Measurements from ENCODE around the gene CYTH1. TPM values are rescaled to one million over a fixed set of nuclear protein-coding genes. Genes with fewer than 3 reads are reported as not detected.

The CYTH1 gene
- polyA plus RNA-seq, 1 donor from 2014 or later: 120 TPM

DNA sequence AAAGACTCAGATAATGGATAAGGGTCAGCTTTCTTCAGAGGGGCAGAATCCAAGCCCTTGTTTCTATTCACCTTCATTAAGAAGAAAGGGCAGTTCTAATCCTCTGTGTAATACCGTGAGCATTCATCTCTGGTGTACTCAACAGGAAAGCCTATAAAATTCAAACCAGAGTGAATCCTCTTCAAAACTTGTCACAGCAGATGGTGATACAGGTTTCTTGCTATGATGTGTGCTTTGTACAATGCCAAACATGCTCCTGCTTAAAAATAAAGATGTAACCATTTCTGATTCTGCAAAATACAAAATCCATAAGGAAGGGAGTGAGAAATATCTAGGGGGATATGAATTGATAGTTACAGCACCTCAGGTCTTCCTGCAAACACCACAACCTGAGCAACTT is 49.7 kb downstream of the CYTH1 start:
- Histone ChIP-seq H3K27me3 (ENCODE audit: insufficient read depth, low read depth, low read length) (no peaks in the 10 kb centered on the region), H3K79me2 (replicated peaks; ENCODE audit: insufficient read depth, low read length) (peaks cover 20% of the 10 kb centered on the region), H3K27ac (ENCODE audit: low read length) (no peak overlapping the region), H3F3A (ENCODE audit: insufficient read depth, low read length, poor library complexity, severe bottlenecking) (no peaks in the 10 kb centered on the region), H3K9me2 (ENCODE audit: insufficient read depth, low read length) (no peaks in the 10 kb centered on the region), H3K4me3 (ENCODE audit: low read length) (no peak overlapping the region), H3K9ac (ENCODE audit: low read length) (no peak overlapping the region), H4K20me1 (ENCODE audit: insufficient read depth) (no peaks in the 10 kb centered on the region), H3K36me3 (ENCODE audit: insufficient read depth, low read length) (no peaks in the 10 kb centered on the region), H3K4me2 (ENCODE audit: low read length) (no peak overlapping the region), H3K9me3 (ENCODE audit: low read length) (no peaks in the 10 kb centered on the region), H2AFZ (ENCODE audit: low read depth, low read length) (no peak overlapping the region)
- TF ChIP-seq SMC3 (conservative IDR thresholded peaks at IDR 0.05; ENCODE audit: poor library complexity): no peak
- TF ChIP-seq POLR2AphosphoS5 (IDR thresholded peaks at IDR 0.05): no peak
- TF ChIP-seq, protein P1, sequence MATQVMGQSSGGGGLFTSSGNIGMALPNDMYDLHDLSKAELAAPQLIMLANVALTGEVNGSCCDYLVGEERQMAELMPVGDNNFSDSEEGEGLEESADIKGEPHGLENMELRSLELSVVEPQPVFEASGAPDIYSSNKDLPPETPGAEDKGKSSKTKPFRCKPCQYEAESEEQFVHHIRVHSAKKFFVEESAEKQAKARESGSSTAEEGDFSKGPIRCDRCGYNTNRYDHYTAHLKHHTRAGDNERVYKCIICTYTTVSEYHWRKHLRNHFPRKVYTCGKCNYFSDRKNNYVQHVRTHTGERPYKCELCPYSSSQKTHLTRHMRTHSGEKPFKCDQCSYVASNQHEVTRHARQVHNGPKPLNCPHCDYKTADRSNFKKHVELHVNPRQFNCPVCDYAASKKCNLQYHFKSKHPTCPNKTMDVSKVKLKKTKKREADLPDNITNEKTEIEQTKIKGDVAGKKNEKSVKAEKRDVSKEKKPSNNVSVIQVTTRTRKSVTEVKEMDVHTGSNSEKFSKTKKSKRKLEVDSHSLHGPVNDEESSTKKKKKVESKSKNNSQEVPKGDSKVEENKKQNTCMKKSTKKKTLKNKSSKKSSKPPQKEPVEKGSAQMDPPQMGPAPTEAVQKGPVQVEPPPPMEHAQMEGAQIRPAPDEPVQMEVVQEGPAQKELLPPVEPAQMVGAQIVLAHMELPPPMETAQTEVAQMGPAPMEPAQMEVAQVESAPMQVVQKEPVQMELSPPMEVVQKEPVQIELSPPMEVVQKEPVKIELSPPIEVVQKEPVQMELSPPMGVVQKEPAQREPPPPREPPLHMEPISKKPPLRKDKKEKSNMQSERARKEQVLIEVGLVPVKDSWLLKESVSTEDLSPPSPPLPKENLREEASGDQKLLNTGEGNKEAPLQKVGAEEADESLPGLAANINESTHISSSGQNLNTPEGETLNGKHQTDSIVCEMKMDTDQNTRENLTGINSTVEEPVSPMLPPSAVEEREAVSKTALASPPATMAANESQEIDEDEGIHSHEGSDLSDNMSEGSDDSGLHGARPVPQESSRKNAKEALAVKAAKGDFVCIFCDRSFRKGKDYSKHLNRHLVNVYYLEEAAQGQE (IDR thresholded peaks at IDR 0.05; ENCODE audit: borderline replicate concordance): no peak
- TF ChIP-seq RAD21 (conservative IDR thresholded peaks at IDR 0.05): no peak
- no peak for TF ChIP-seq TAF1 (IDR thresholded peaks at IDR 0.05; ENCODE audit: low read depth)

DNA sequence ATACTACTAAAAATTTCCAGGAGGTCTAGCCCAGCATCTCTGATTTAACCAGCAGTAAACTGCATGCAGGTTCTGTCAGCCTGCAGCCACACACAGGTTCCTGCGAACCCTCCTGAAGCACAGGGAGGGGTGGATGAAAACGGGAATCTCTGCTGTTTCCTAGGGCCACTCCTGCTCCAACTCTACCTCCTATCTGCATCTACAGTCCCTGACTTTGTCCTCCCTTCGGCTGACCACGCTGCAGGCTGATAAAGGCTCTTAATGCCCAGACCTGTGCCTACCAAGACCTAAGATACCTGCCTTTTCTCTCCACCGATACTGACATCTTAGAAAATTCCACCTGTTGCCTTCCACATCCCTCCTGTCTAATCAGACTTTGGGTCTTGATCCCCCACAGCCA is 50.2 kb downstream of the CYTH1 start:
- Histone ChIP-seq H3F3A (ENCODE audit: insufficient read depth, low read length, poor library complexity, severe bottlenecking) (no peaks in the 10 kb centered on the region), H2AFZ (ENCODE audit: low read depth, low read length) (no peak overlapping the region), H3K4me2 (ENCODE audit: low read length) (no peak overlapping the region), H3K4me3 (ENCODE audit: low read length) (no peak overlapping the region), H3K79me2 (replicated peaks; ENCODE audit: insufficient read depth, low read length) (peaks cover 19% of the 10 kb centered on the region), H3K9me3 (ENCODE audit: low read length) (no peaks in the 10 kb centered on the region), H3K27ac (ENCODE audit: low read length) (no peak overlapping the region), H4K20me1 (ENCODE audit: insufficient read depth) (no peaks in the 10 kb centered on the region), H3K27me3 (ENCODE audit: insufficient read depth, low read depth, low read length) (no peaks in the 10 kb centered on the region), H3K36me3 (ENCODE audit: insufficient read depth, low read length) (no peaks in the 10 kb centered on the region), H3K9ac (ENCODE audit: low read length) (no peak overlapping the region), H3K9me2 (ENCODE audit: insufficient read depth, low read length) (no peaks in the 10 kb centered on the region)
- no peak for TF ChIP-seq EP300 (conservative IDR thresholded peaks at IDR 0.05; ENCODE audit: poor library complexity, severe bottlenecking)
- TF ChIP-seq, protein P1 (IDR thresholded peaks at IDR 0.05; ENCODE audit: borderline replicate concordance): no peak
- no peak for TF ChIP-seq POLR2AphosphoS5 (IDR thresholded peaks at IDR 0.05)
- no peak for TF ChIP-seq MXI1 (conservative IDR thresholded peaks at IDR 0.05; ENCODE audit: poor library complexity, severe bottlenecking)
- TF ChIP-seq SMC3 (conservative IDR thresholded peaks at IDR 0.05; ENCODE audit: poor library complexity): no peak
- TF ChIP-seq, protein P2, sequence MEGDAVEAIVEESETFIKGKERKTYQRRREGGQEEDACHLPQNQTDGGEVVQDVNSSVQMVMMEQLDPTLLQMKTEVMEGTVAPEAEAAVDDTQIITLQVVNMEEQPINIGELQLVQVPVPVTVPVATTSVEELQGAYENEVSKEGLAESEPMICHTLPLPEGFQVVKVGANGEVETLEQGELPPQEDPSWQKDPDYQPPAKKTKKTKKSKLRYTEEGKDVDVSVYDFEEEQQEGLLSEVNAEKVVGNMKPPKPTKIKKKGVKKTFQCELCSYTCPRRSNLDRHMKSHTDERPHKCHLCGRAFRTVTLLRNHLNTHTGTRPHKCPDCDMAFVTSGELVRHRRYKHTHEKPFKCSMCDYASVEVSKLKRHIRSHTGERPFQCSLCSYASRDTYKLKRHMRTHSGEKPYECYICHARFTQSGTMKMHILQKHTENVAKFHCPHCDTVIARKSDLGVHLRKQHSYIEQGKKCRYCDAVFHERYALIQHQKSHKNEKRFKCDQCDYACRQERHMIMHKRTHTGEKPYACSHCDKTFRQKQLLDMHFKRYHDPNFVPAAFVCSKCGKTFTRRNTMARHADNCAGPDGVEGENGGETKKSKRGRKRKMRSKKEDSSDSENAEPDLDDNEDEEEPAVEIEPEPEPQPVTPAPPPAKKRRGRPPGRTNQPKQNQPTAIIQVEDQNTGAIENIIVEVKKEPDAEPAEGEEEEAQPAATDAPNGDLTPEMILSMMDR (IDR thresholded peaks at IDR 0.05; ENCODE audit: poor library complexity, severe bottlenecking): no peak
- no peak for TF ChIP-seq TAF1 (IDR thresholded peaks at IDR 0.05; ENCODE audit: low read depth)
- TF ChIP-seq EZH2 (IDR thresholded peaks at IDR 0.05; ENCODE audit: borderline replicate concordance, insufficient read depth, low read length, poor library complexity, severe bottlenecking): no peak

Data from neural cell (in vitro differentiated cells).